GM12891 (cell line): ENCODE measurements around the gene ZP3.
"Not testable (repeated sequence)": the region's sequence is repeated elsewhere in the genome, so short reads cannot be mapped to it uniquely, and the experiment has no call there.

ENCODE experiments used
- PAX5 ChIP-seq: IDR thresholded peaks from 2 replicates; pipeline ENCODE4 v1.6.1; 2011; ENCODE audit warnings: low read length, moderate library complexity, mild to moderate bottlenecking; ENCODE audit not compliant: insufficient read depth, severe bottlenecking
- POLR2A ChIP-seq: IDR thresholded peaks from 2 replicates; pipeline ENCODE4 v1.6.1; 2011; ENCODE audit warnings: low read depth, low read length, control low read depth
- POLR2AphosphoS5 ChIP-seq: IDR thresholded peaks from 2 replicates; pipeline ENCODE4 v1.6.1; 2011; ENCODE audit warnings: low read depth, low read length, control low read depth
- POU2F2 ChIP-seq: IDR thresholded peaks from 2 replicates; pipeline ENCODE4 v1.6.1; 2011; ENCODE audit warnings: low read depth, mild to moderate bottlenecking, control low read depth, low read length, moderate library complexity
- SPI1 ChIP-seq: IDR thresholded peaks from 2 replicates; pipeline ENCODE4 v1.6.1; 2011; ENCODE audit warnings: low read depth, low read length, control low read depth
- TAF1 ChIP-seq: IDR thresholded peaks from 2 replicates; pipeline ENCODE4 v1.6.1; 2011; ENCODE audit warnings: low read depth, low read length, control low read depth

DNA sequence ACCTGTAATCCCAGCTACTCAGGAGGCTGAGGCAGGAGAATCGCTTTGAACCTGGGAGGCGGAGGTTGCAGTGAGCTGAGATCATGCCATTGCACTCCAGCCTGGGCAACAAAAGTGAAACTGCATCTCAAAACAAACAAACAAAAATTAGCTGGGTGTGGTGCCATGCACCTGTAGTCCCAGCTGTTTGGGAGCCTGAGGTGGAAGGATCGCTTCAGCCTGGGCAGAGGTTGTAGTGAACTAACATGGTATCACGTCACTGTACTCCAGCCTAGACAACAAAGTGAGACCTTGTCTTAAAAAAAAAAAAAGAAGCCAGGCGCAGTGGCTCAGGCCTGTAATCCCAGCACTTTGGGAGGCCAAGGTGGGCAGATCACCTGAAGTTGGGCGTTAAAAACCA, 37.0 kb upstream of the ZP3 start:
- not testable (repeated sequence) for TF ChIP-seq POLR2A, PAX5, POLR2AphosphoS5, POU2F2, TAF1, SPI1
